Measurements from ENCODE around the gene LIX1L.

- TF ChIP-seq POLR2A (IDR thresholded peaks at IDR 0.05), result no peak
- TF ChIP-seq CTCF (IDR thresholded peaks at IDR 0.05 in 4 of 5, conservative IDR thresholded peaks at IDR 0.05 in 1 of 5), result no peak
Measured at GRCh38 chr1:145887631-145888030, 70.2 kb downstream of the LIX1L start.
